Measurements from ENCODE around the gene EPB41. TPM values are rescaled to one million over a fixed set of nuclear protein-coding genes. Genes with fewer than 3 reads are reported as not detected.
A peak's percentile ranks its signal among the peaks of the same experiment; 100 is the strongest.

The EPB41 gene
- polyA plus RNA-seq, 2 of the 4 experiments (the other 2 are of a cell fraction) = 4.9 to 12.8 TPM

GRCh38 chr1:29029667-29030066, 115.3 kb downstream of the EPB41 start:
- WGBS (ENCODE audit: missing lambda C conversion rate) = 92% methylated on average over 4 of the region's 4 CpGs
- no peak overlapping the region for H3K4me3 ChIP-seq
- CTCF ChIA-PET = interaction anchor here (1.1 to 20.1 kb wide), 6 partner anchors 9 to 173 kb away, joined by 3 to 512 read pairs (median 4); no protein-coding TSS in a partner anchor
- no peaks in the 10 kb centered on the region for H3K4me1 ChIP-seq
- no peak for DNase-seq (ENCODE audit: low read depth in 1 of 2, low spot score in 1 of 2)
- POLR2A ChIA-PET = interaction anchor here (0.7 kb wide), 1 partner anchor 115 kb away, joined by 3 read pairs; the partner anchor contains the start of gene EPB41
- no peaks in the 10 kb centered on the region for H3K9me3 ChIP-seq
- TF ChIP-seq HOXA7 (CRISPR knock-in tag; IDR thresholded peaks at IDR 0.05) = no peak
- TF ChIP-seq NFE2L2 (conservative IDR thresholded peaks at IDR 0.05; ENCODE audit: low read length) = no peak
- TF ChIP-seq PHF8 (IDR thresholded peaks at IDR 0.05; ENCODE audit: borderline replicate concordance, low read depth) = no peak
- TF ChIP-seq RFX5 (IDR thresholded peaks at IDR 0.05) = no peak
- no peak for TF ChIP-seq CTCF (IDR thresholded peaks at IDR 0.05)
- TF ChIP-seq MAFK (IDR thresholded peaks at IDR 0.05; ENCODE audit: partially characterized antibody) = no peak
- TF ChIP-seq EHF (CRISPR knock-in tag; IDR thresholded peaks at IDR 0.05) = no peak
- ATAC-seq = no peak
- FAIRE-seq = no peak
- no peak overlapping the region for H3K4me2 ChIP-seq
- no peak overlapping the region for H3K27ac ChIP-seq

GRCh38 chr1:29032841-29033240, 118.5 kb downstream of the EPB41 start:
- POLR2A ChIA-PET = no interaction called here

GRCh38 chr1:29033829-29034466, 119.6 kb downstream of the EPB41 start:
- H3K4me1 ChIP-seq = no peaks in the 10 kb centered on the region
- DNase-seq (ENCODE audit: low read depth in 1 of 2, low spot score in 1 of 2) (peak; percentile 38 to 46), ATAC-seq (peak in 1 of 2 experiments; percentile 58; a peak in 2 of 6 replicates), FAIRE-seq (no peak)
- ChIA-PET POLR2A (interaction anchor here (0.6 to 1.4 kb wide), 3 partner anchors 55 to 152 kb away, joined by 3 to 5 read pairs (median 4); no protein-coding TSS in a partner anchor), CTCF (interaction anchor here (0.6 to 20.1 kb wide), 33 partner anchors 9 to 493 kb away, joined by 3 to 512 read pairs (median 4); partner anchors contain the start of gene EPB41)
- no peak overlapping the region for H3K4me3 ChIP-seq
- H3K9me3 ChIP-seq = no peaks in the 10 kb centered on the region
- WGBS (ENCODE audit: missing lambda C conversion rate) = 78% methylated on average over 1 of the region's 1 CpG
- TF ChIP-seq MYC (IDR thresholded peaks at IDR 0.05; ENCODE audit: borderline replicate concordance, low read length) = no peak
- peak; percentile 95 for TF ChIP-seq SMC3 (IDR thresholded peaks at IDR 0.05)
- no peak for TF ChIP-seq JUNB (IDR thresholded peaks at IDR 0.05)
- TF ChIP-seq KDM1A (IDR thresholded peaks at IDR 0.05; ENCODE audit: low read depth) = no peak
- TF ChIP-seq HOXB13 (CRISPR knock-in tag; IDR thresholded peaks at IDR 0.05; ENCODE audit: low read depth) = no peak
- TF ChIP-seq HOXA7 (CRISPR knock-in tag; IDR thresholded peaks at IDR 0.05) = no peak
- TF ChIP-seq HDAC2 (IDR thresholded peaks at IDR 0.05) = no peak
- no peak for TF ChIP-seq MAZ (IDR thresholded peaks at IDR 0.05; ENCODE audit: borderline replicate concordance, low read depth, low read length)
- TF ChIP-seq RARB (CRISPR knock-in tag; IDR thresholded peaks at IDR 0.05) = no peak
- no peak for TF ChIP-seq GATA3 (IDR thresholded peaks at IDR 0.05; ENCODE audit: borderline replicate concordance)
- TF ChIP-seq POLR2AphosphoS2 (conservative IDR thresholded peaks at IDR 0.05; ENCODE audit: low read length) = no peak
- TF ChIP-seq CBX8 (IDR thresholded peaks at IDR 0.05) = no peak
- TF ChIP-seq CTCF (IDR thresholded peaks at IDR 0.05) = peak; percentile 80
- TF ChIP-seq RAD21 (conservative IDR thresholded peaks at IDR 0.05 in 1 of 2, IDR thresholded peaks at IDR 0.05 in 1 of 2) = peak; percentile 93 to 94
- no peak overlapping the region for H3K4me2 ChIP-seq
- H3K27ac ChIP-seq = no peak overlapping the region

More at GRCh38 chr1:29032841-29033240, 118.5 kb downstream of the EPB41 start:
- DNase-seq (ENCODE audit: low read depth in 1 of 2, low spot score in 1 of 2) (no peak), ATAC-seq (no peak), FAIRE-seq (no peak)
- CTCF ChIA-PET = interaction anchor here (0.6 to 20.1 kb wide), 18 partner anchors 11 to 296 kb away, joined by 3 to 512 read pairs (median 5); partner anchors contain the start of genes EPB41 and YTHDF2
- no peak overlapping the region for H3K4me2 ChIP-seq
- TF ChIP-seq RFX5 (IDR thresholded peaks at IDR 0.05) (no peak), EHMT2 (IDR thresholded peaks at IDR 0.05; ENCODE audit: low read depth) (no peak), ZC3H11A (IDR thresholded peaks at IDR 0.05) (no peak), RAD21 (conservative IDR thresholded peaks at IDR 0.05 in 1 of 2, IDR thresholded peaks at IDR 0.05 in 1 of 2) (no peak), HES2 (IDR thresholded peaks at IDR 0.05) (no peak), EP300 (IDR thresholded peaks at IDR 0.05) (no peak), CHD4 (IDR thresholded peaks at IDR 0.05; ENCODE audit: borderline replicate concordance) (no peak), E2F6 (IDR thresholded peaks at IDR 0.05; ENCODE audit: borderline replicate concordance, low read depth) (no peak), CBX2 (IDR thresholded peaks at IDR 0.05; ENCODE audit: borderline replicate concordance, low read depth) (no peak), JUN (IDR thresholded peaks at IDR 0.05) (no peak), MAFK (IDR thresholded peaks at IDR 0.05; ENCODE audit: partially characterized antibody) (no peak)
- no peaks in the 10 kb centered on the region for H3K9me3 ChIP-seq
- no peak overlapping the region for H3K27ac ChIP-seq
- H3K4me1 ChIP-seq = no peaks in the 10 kb centered on the region
- no peak overlapping the region for H3K4me3 ChIP-seq
- WGBS (ENCODE audit: missing lambda C conversion rate) = 89% methylated on average over 4 of the region's 4 CpGs

All from A549 (cell line).